NB4 (cell line): ENCODE data around the gene GALK2.
A peak's percentile ranks its signal among the peaks of the same experiment; 100 is the strongest.

ENCODE experiments used
- DNase-seq: peaks from one replicate; pipeline ENCODE4 v3.0.0; 2010; ENCODE audit warnings: low read depth
- H3K4me3 ChIP-seq: one replicate; pipeline ENCODE4 v1.5.1; 2011; ENCODE audit warnings: mild to moderate bottlenecking, low read depth, low read length, moderate library complexity
- CTCF ChIP-seq: IDR thresholded peaks from one replicate; pipeline ENCODE4 v1.5.1; 2012; ENCODE audit warnings: low read depth, low read length
- MAX ChIP-seq: IDR thresholded peaks from 2 replicates; pipeline ENCODE4 v1.6.1; 2011; ENCODE audit warnings: low read depth, low read length
- MYC ChIP-seq: IDR thresholded peaks from 2 replicates; pipeline ENCODE4 v1.6.1; 2011; ENCODE audit warnings: low read depth, low read length
- POLR2A ChIP-seq: IDR thresholded peaks from 2 replicates; pipeline ENCODE4 v1.6.1; 2011; ENCODE audit warnings: mild to moderate bottlenecking; ENCODE audit not compliant: insufficient read length; ENCODE audit errors: extremely low read depth

Gene GALK2

GRCh38 chr15:49155110-49155833 lies 14.8 kb upstream of the GALK2 start, which contains the start of gene COPS2:
Gene COPS2, minus strand, starts transcription at chr15:49155599. Its CDS starts 21 bp downstream, at chr15:49155578.
- DNase-seq: peak; percentile 97
- TF ChIP-seq CTCF (no peak), MAX (peak; percentile 80), POLR2A (peak; percentile 87), MYC (peak; percentile 78)
- peak within 1 kb of the TSS; percentile 79 for H3K4me3 ChIP-seq

GRCh38 chr15:49155834-49156627 lies 14.0 kb upstream of the GALK2 start:
- H3K4me3 ChIP-seq: peak overlapping the region; percentile 79
- DNase-seq: peak; percentile 20
- TF ChIP-seq CTCF (no peak), MAX (no peak), POLR2A (peak; percentile 49)

- DNase-seq: no peak
- H3K4me3 ChIP-seq: no peak overlapping the region
- no peak for TF ChIP-seq POLR2A
- TF ChIP-seq MYC: no peak
- TF ChIP-seq MAX: no peak
- no peak for TF ChIP-seq CTCF
Observed at GRCh38 chr15:49163678-49164077, 6.4 kb upstream of the GALK2 start.

GRCh38 chr15:49164865-49165264 lies 5.2 kb upstream of the GALK2 start:
- no peak for TF ChIP-seq CTCF
- no peak for TF ChIP-seq MYC
- TF ChIP-seq MAX: no peak
- TF ChIP-seq POLR2A: no peak
- no peak overlapping the region for H3K4me3 ChIP-seq
- no peak for DNase-seq

GRCh38 chr15:49168016-49168415 lies 2.0 kb upstream of the GALK2 start:
- no peak for DNase-seq
- TF ChIP-seq MYC (no peak), CTCF (no peak), POLR2A (no peak), MAX (no peak)
- no peak overlapping the region for H3K4me3 ChIP-seq
